ENCODE results near the gene DCLK1. TPM values are rescaled to one million over a fixed set of nuclear protein-coding genes. Genes with fewer than 3 reads are reported as not detected.

DCLK1 gene
- total and polyA plus RNA-seq, 10 of the 15 experiments (the other 5 are each of a cell fraction or from before 2014, with no cell fraction given), result not detected

- TF ChIP-seq, protein P1, sequence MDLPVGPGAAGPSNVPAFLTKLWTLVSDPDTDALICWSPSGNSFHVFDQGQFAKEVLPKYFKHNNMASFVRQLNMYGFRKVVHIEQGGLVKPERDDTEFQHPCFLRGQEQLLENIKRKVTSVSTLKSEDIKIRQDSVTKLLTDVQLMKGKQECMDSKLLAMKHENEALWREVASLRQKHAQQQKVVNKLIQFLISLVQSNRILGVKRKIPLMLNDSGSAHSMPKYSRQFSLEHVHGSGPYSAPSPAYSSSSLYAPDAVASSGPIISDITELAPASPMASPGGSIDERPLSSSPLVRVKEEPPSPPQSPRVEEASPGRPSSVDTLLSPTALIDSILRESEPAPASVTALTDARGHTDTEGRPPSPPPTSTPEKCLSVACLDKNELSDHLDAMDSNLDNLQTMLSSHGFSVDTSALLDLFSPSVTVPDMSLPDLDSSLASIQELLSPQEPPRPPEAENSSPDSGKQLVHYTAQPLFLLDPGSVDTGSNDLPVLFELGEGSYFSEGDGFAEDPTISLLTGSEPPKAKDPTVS (IDR thresholded peaks at IDR 0.05; ENCODE audit: low read depth, low read length), result no peak
- no peak for TF ChIP-seq MTA2 (IDR thresholded peaks at IDR 0.05; ENCODE audit: low read depth)
- no peak for TF ChIP-seq ESRRA (IDR thresholded peaks at IDR 0.05; ENCODE audit: low read length)
- TF ChIP-seq, protein P2, sequence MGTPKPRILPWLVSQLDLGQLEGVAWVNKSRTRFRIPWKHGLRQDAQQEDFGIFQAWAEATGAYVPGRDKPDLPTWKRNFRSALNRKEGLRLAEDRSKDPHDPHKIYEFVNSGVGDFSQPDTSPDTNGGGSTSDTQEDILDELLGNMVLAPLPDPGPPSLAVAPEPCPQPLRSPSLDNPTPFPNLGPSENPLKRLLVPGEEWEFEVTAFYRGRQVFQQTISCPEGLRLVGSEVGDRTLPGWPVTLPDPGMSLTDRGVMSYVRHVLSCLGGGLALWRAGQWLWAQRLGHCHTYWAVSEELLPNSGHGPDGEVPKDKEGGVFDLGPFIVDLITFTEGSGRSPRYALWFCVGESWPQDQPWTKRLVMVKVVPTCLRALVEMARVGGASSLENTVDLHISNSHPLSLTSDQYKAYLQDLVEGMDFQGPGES (IDR thresholded peaks at IDR 0.05), result no peak
Measured at GRCh38 chr13:35925669-35926068, 205.5 kb downstream of the DCLK1 start (continued).

DNA sequence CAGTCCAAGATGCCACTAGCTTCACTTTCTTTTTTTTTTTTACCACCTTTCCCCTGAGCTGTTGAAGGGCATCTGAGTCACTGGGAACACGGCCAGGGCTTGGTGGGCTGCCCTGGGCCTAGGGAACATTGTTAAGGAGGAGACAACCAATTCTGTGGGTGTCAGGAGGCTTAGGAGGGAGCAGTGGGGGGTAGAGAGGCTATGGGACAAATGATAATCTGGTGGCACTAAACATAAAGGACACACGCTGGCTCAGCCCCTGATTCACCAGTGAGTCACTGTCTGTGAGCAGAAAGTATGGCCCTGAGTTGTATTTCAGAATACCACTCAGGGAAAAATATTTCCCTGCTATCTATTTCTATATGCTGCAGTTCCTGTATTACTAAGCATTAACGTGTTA, 207.8 kb downstream of the DCLK1 start:
- intact Hi-C loops (cut with micrococcal nuclease; ENCODE audit: unreplicated experiment), result no loop called here
- TF ChIP-seq POLR2AphosphoS2 (IDR thresholded peaks at IDR 0.05; ENCODE audit: low read depth, low read length) (no peak), IRF5 (IDR thresholded peaks at IDR 0.05; ENCODE audit: borderline replicate concordance) (no peak), MEF2A (IDR thresholded peaks at IDR 0.05; ENCODE audit: insufficient read depth, low read depth, low read length) (no peak), KAT2A (conservative IDR thresholded peaks at IDR 0.05; ENCODE audit: control insufficient read depth, low read depth, low read length) (no peak), SUZ12 (IDR thresholded peaks at IDR 0.05; ENCODE audit: unreplicated experiment) (no peak), ATF7 (IDR thresholded peaks at IDR 0.05; ENCODE audit: low read depth) (no peak), SIN3A (IDR thresholded peaks at IDR 0.05; ENCODE audit: low read depth, low read length) (no peak), PML (IDR thresholded peaks at IDR 0.05; ENCODE audit: low read length) (no peak), RAD51 (IDR thresholded peaks at IDR 0.05) (no peak), CEBPB (IDR thresholded peaks at IDR 0.05; ENCODE audit: borderline replicate concordance in 1 of 2, low read depth in 2 of 2, low read length in 2 of 2) (no peak), ZNF207 (IDR thresholded peaks at IDR 0.05; ENCODE audit: borderline replicate concordance) (no peak), HDAC6 (IDR thresholded peaks at IDR 0.05; ENCODE audit: unreplicated experiment) (no peak), BMI1 (IDR thresholded peaks at IDR 0.05; ENCODE audit: borderline replicate concordance) (no peak), IRF4 (IDR thresholded peaks at IDR 0.05; ENCODE audit: low read depth, low read length) (no peak)
- TF ChIP-seq, protein P3, sequence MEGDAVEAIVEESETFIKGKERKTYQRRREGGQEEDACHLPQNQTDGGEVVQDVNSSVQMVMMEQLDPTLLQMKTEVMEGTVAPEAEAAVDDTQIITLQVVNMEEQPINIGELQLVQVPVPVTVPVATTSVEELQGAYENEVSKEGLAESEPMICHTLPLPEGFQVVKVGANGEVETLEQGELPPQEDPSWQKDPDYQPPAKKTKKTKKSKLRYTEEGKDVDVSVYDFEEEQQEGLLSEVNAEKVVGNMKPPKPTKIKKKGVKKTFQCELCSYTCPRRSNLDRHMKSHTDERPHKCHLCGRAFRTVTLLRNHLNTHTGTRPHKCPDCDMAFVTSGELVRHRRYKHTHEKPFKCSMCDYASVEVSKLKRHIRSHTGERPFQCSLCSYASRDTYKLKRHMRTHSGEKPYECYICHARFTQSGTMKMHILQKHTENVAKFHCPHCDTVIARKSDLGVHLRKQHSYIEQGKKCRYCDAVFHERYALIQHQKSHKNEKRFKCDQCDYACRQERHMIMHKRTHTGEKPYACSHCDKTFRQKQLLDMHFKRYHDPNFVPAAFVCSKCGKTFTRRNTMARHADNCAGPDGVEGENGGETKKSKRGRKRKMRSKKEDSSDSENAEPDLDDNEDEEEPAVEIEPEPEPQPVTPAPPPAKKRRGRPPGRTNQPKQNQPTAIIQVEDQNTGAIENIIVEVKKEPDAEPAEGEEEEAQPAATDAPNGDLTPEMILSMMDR (IDR thresholded peaks at IDR 0.05 in 2 of 3, conservative IDR thresholded peaks at IDR 0.05 in 1 of 3; ENCODE audit: control insufficient read depth in 2 of 3, extremely low read depth in 1 of 3, insufficient read depth in 1 of 3, low read depth in 3 of 3, low read length in 3 of 3), result no peak
- ATAC-seq (no peak), FAIRE-seq (no peak), DNase-seq (ENCODE audit: low read depth, low spot score) (no peak)
- Histone ChIP-seq H2AFZ (ENCODE audit: control insufficient read depth, low read depth, low read length) (no peak overlapping the region), H3K4me1 (ENCODE audit: control insufficient read depth, insufficient read depth, low read length) (no peaks in the 10 kb centered on the region), H3K4me2 (ENCODE audit: control insufficient read depth, insufficient read depth) (no peak overlapping the region), H3K27ac (ENCODE audit: control insufficient read depth, insufficient read depth) (no peak overlapping the region), H3K27me3 (replicated peaks in 1 of 2; ENCODE audit: control insufficient read depth in 2 of 2, insufficient read depth in 2 of 2, low read length in 1 of 2) (no peaks in the 10 kb centered on the region), H3K9me3 (replicated peaks; ENCODE audit: control insufficient read depth, insufficient read depth, low read length) (no peaks in the 10 kb centered on the region; the same call in 2 of the 3 replicates), H3K9ac (ENCODE audit: control insufficient read depth, insufficient read depth, low read length) (no peak overlapping the region), H3K79me2 (ENCODE audit: control insufficient read depth, insufficient read depth, low read length) (no peaks in the 10 kb centered on the region), H3K4me3 (no peak overlapping the region), H3K36me3 (ENCODE audit: control insufficient read depth in 2 of 2, insufficient read depth in 2 of 2, low read length in 1 of 2) (no peaks in the 10 kb centered on the region), H4K20me1 (ENCODE audit: control insufficient read depth, insufficient read depth) (no peaks in the 10 kb centered on the region)
- no TSS peak for BruUV-seq (replicated peaks)
- CTCF ChIA-PET, result no interaction called here
- SMC1A ChIA-PET (ENCODE audit: uncharacterized antibody, unreplicated experiment), result no interaction called here
- RAD21 ChIA-PET (ENCODE audit: unreplicated experiment), result no interaction called here
- in situ Hi-C loops (cut with MboI), result no loop called here
- POLR2A ChIA-PET, result no interaction called here
- WGBS (ENCODE audit: insufficient coverage, insufficient replicate concordance, low lambda C conversion rate, missing lambda C conversion rate), result 3% methylated on average over 3 of the region's 3 CpGs
